ENCODE results near the gene SVOPL.
"Not testable (repeated sequence)": the region's sequence is repeated elsewhere in the genome, so short reads cannot be mapped to it uniquely, and the experiment has no call there.

GRCh38 chr7:138731733-138732132 lies 30.6 kb upstream of the SVOPL start:
- TF ChIP-seq CTCF (IDR thresholded peaks at IDR 0.05 in 2 of 3, conservative IDR thresholded peaks at IDR 0.05 in 1 of 3; ENCODE audit: borderline replicate concordance in 1 of 3, insufficient read depth in 1 of 3, low read depth in 2 of 3, low read length in 2 of 3); POLR2A (IDR thresholded peaks at IDR 0.05; ENCODE audit: borderline replicate concordance, extremely low read depth, insufficient read depth, insufficient read length); EZH2 (IDR thresholded peaks at IDR 0.05); RAD21 (IDR thresholded peaks at IDR 0.05; ENCODE audit: low read depth); EZH2phosphoT487 (IDR thresholded peaks at IDR 0.05; ENCODE audit: borderline replicate concordance): not testable (repeated sequence)

Data from HCT116 (cell line).